Karpas-422 (cell line): ENCODE results near the gene SSNA1. TPM values are rescaled to one million over a fixed set of nuclear protein-coding genes. Genes with fewer than 3 reads are reported as not detected.

ENCODE experiments used
- DNase-seq: peaks from one replicate; pipeline ENCODE4 v3.0.0-alpha.2; 2015
- H2AFZ ChIP-seq: fragments of 200-600 bp; sonication (generic); 2 replicates; pipeline ENCODE4 v1.6.1; 2014; ENCODE audit warnings: antibody characterized with exemption, low read length, mixed read lengths
- H3K27ac ChIP-seq: fragments of 200-600 bp; sonication (generic); 2 replicates; pipeline ENCODE4 v1.5.1; 2014; ENCODE audit warnings: mild to moderate bottlenecking, low read length, moderate library complexity
- H3K27me3 ChIP-seq: fragments of 200-600 bp; sonication (generic); 2 replicates; pipeline ENCODE4 v1.6.1; 2014; ENCODE audit warnings: low read length, mixed read lengths
- H3K36me3 ChIP-seq: fragments of 200-600 bp; sonication (generic); 2 replicates; pipeline ENCODE4 v1.6.1; 2014; ENCODE audit warnings: low read length, mixed read lengths; ENCODE audit not compliant: insufficient read depth
- H3K4me1 ChIP-seq: fragments of 200-600 bp; sonication (generic); 2 replicates; pipeline ENCODE4 v1.6.1; 2014; ENCODE audit warnings: mild to moderate bottlenecking, low read length, mixed read lengths
- H3K4me2 ChIP-seq: fragments of 200-600 bp; sonication (generic); 2 replicates; pipeline ENCODE4 v1.6.1; 2014; ENCODE audit warnings: low read length, low read depth, mild to moderate bottlenecking; ENCODE audit not compliant: poor library complexity, severe bottlenecking
- H3K4me3 ChIP-seq: fragments of 200-600 bp; sonication (generic); 2 replicates; pipeline ENCODE4 v1.5.1; 2014; ENCODE audit warnings: mild to moderate bottlenecking, antibody characterized with exemption, low read length, mixed read lengths
- H3K79me2 ChIP-seq: fragments of 200-600 bp; sonication (generic); 2 replicates; pipeline ENCODE4 v1.6.1; 2014; ENCODE audit warnings: mild to moderate bottlenecking, low read length, mixed read lengths
- H3K9ac ChIP-seq: fragments of 200-600 bp; sonication (generic); 2 replicates; pipeline ENCODE4 v1.6.0; 2014; ENCODE audit warnings: low read length
- H3K9me2 ChIP-seq: fragments of 200-600 bp; sonication (generic), shearing (Covaris generic); replicated peaks from 2 replicates; pipeline ENCODE4 v1.6.0; 2014; ENCODE audit warnings: mild to moderate bottlenecking, low read length, moderate library complexity; ENCODE audit not compliant: insufficient read depth
- H3K9me3 ChIP-seq: fragments of 300-700, 200-600 bp; sonication (generic); 2 replicates; pipeline ENCODE4 v1.6.1; 2014; ENCODE audit warnings: low read length, mixed read lengths
- H4K20me1 ChIP-seq: fragments of 200-600 bp; sonication (generic); 2 replicates; pipeline ENCODE4 v1.6.1; 2014; ENCODE audit warnings: mild to moderate bottlenecking, antibody characterized with exemption, low read length, low read depth; ENCODE audit not compliant: insufficient read depth
- total RNA-seq: library from RNA; depleted of rRNA; stranded (reverse); fragments of >200 nt; shearing (Covaris generic); gene quantifications from 2 replicates; pipeline ENCODE4 v1.2.3, GENCODE V29; 2014; ENCODE audit warnings: low replicate concordance

SSNA1 gene
- total RNA-seq, 1 experiment from 2014 or later: 48.9 TPM

- no peak overlapping the region for H3K9ac ChIP-seq
- no peak overlapping the region for H3K4me2 ChIP-seq
- no peaks in the 10 kb centered on the region for H3K9me3 ChIP-seq
- H3K79me2 ChIP-seq: no peaks in the 10 kb centered on the region
- H2AFZ ChIP-seq: no peak overlapping the region
- H3K27ac ChIP-seq: no peak overlapping the region
- no peak overlapping the region for H3K4me3 ChIP-seq
- H3K4me1 ChIP-seq: peaks cover 10% of the 10 kb centered on the region
- H4K20me1 ChIP-seq: peaks cover 15% of the 10 kb centered on the region; the same call in 1 of the 2 replicates
- peak; percentile 86 for DNase-seq
- H3K9me2 ChIP-seq: no peaks in the 10 kb centered on the region
- no peaks in the 10 kb centered on the region for H3K27me3 ChIP-seq
- H3K36me3 ChIP-seq: no peaks in the 10 kb centered on the region
Observed at GRCh38 chr9:137176302-137177182, 11.9 kb upstream of the SSNA1 start.

GRCh38 chr9:137178201-137178938 lies 10.1 kb upstream of the SSNA1 start:
- H4K20me1 ChIP-seq: peaks cover 11% of the 10 kb centered on the region; the same call in 1 of the 2 replicates
- no peak overlapping the region for H3K27ac ChIP-seq
- H3K36me3 ChIP-seq: no peaks in the 10 kb centered on the region
- no peak overlapping the region for H3K9ac ChIP-seq
- no peaks in the 10 kb centered on the region for H3K9me3 ChIP-seq
- no peaks in the 10 kb centered on the region for H3K79me2 ChIP-seq
- no peaks in the 10 kb centered on the region for H3K27me3 ChIP-seq
- no peak for DNase-seq
- H3K4me3 ChIP-seq: no peak overlapping the region
- no peak overlapping the region for H3K4me2 ChIP-seq
- no peak overlapping the region for H2AFZ ChIP-seq
- peaks cover 10% of the 10 kb centered on the region for H3K4me1 ChIP-seq
- H3K9me2 ChIP-seq: no peaks in the 10 kb centered on the region

GRCh38 chr9:137178939-137179630 lies 9.4 kb upstream of the SSNA1 start:
- no peaks in the 10 kb centered on the region for H3K27me3 ChIP-seq
- H4K20me1 ChIP-seq: peaks cover 10% of the 10 kb centered on the region; the same call in 1 of the 2 replicates
- no peak overlapping the region for H3K4me2 ChIP-seq
- H3K9me2 ChIP-seq: no peaks in the 10 kb centered on the region
- no peak overlapping the region for H3K9ac ChIP-seq
- no peak overlapping the region for H3K4me3 ChIP-seq
- no peaks in the 10 kb centered on the region for H3K9me3 ChIP-seq
- H3K4me1 ChIP-seq: peaks cover 10% of the 10 kb centered on the region
- H3K79me2 ChIP-seq: no peaks in the 10 kb centered on the region
- DNase-seq: no peak
- no peaks in the 10 kb centered on the region for H3K36me3 ChIP-seq
- no peak overlapping the region for H3K27ac ChIP-seq
- H2AFZ ChIP-seq: no peak overlapping the region

- H2AFZ ChIP-seq: no peak overlapping the region
- peaks cover 6% of the 10 kb centered on the region for H3K4me1 ChIP-seq
- H3K4me3 ChIP-seq: no peak overlapping the region
- no peaks in the 10 kb centered on the region for H3K79me2 ChIP-seq
- H3K9me2 ChIP-seq: no peaks in the 10 kb centered on the region
- no peaks in the 10 kb centered on the region for H3K27me3 ChIP-seq
- H3K27ac ChIP-seq: no peak overlapping the region
- no peak overlapping the region for H3K4me2 ChIP-seq
- no peaks in the 10 kb centered on the region for H3K9me3 ChIP-seq
- H3K36me3 ChIP-seq: no peaks in the 10 kb centered on the region
- DNase-seq: no peak
- 0 out of 2 replicates have a peak, but pooled peaks cover 10% of the 10 kb centered on the region for H4K20me1 ChIP-seq
- no peak overlapping the region for H3K9ac ChIP-seq
Observed at GRCh38 chr9:137179761-137180160, 8.7 kb upstream of the SSNA1 start.

GRCh38 chr9:137180491-137180890 lies 8.0 kb upstream of the SSNA1 start:
- H3K79me2 ChIP-seq: no peaks in the 10 kb centered on the region
- no peaks in the 10 kb centered on the region for H3K9me2 ChIP-seq
- no peaks in the 10 kb centered on the region for H3K36me3 ChIP-seq

GRCh38 chr9:137181680-137182079 lies 6.8 kb upstream of the SSNA1 start:
- Histone ChIP-seq H3K9ac (no peak overlapping the region), H3K4me2 (no peak overlapping the region), H3K9me2 (no peaks in the 10 kb centered on the region), H3K36me3 (no peaks in the 10 kb centered on the region), H4K20me1 (no peaks in the 10 kb centered on the region), H3K4me3 (no peak overlapping the region), H3K79me2 (peaks cover 2% of the 10 kb centered on the region), H3K27ac (no peak overlapping the region), H3K27me3 (no peaks in the 10 kb centered on the region), H3K4me1 (peaks cover 2% of the 10 kb centered on the region), H3K9me3 (no peaks in the 10 kb centered on the region), H2AFZ (no peak overlapping the region)
- no peak for DNase-seq

More at GRCh38 chr9:137180491-137180890, 8.0 kb upstream of the SSNA1 start:
- Histone ChIP-seq H3K27ac (no peak overlapping the region), H3K9ac (no peak overlapping the region), H3K27me3 (no peaks in the 10 kb centered on the region), H3K4me1 (no peaks in the 10 kb centered on the region), H3K4me2 (no peak overlapping the region), H3K4me3 (no peak overlapping the region), H3K9me3 (no peaks in the 10 kb centered on the region), H4K20me1 (0 out of 2 replicates have a peak, but pooled peaks cover 5% of the 10 kb centered on the region), H2AFZ (no peak overlapping the region)
- DNase-seq: no peak

GRCh38 chr9:137182836-137183235 lies 5.6 kb upstream of the SSNA1 start:
- H3K79me2 ChIP-seq: peaks cover 14% of the 10 kb centered on the region
- H3K9me3 ChIP-seq: no peaks in the 10 kb centered on the region
- H3K27ac ChIP-seq: no peak overlapping the region
- no peaks in the 10 kb centered on the region for H3K36me3 ChIP-seq
- no peaks in the 10 kb centered on the region for H3K9me2 ChIP-seq
- no peaks in the 10 kb centered on the region for H3K27me3 ChIP-seq
- no peak overlapping the region for H3K4me2 ChIP-seq
- DNase-seq: no peak
- H3K4me1 ChIP-seq: peaks cover 13% of the 10 kb centered on the region
- H2AFZ ChIP-seq: no peak overlapping the region
- H3K4me3 ChIP-seq: no peak overlapping the region
- no peak overlapping the region for H3K9ac ChIP-seq
- H4K20me1 ChIP-seq: peaks cover 6% of the 10 kb centered on the region
